ENCODE measurements around the gene PECR.

The PECR gene

GRCh38 chr2:216104691-216105090, 23.1 kb upstream of the PECR start:
- Histone ChIP-seq H3K4me3 (ENCODE audit: insufficient read length, low read depth) (no peak overlapping the region), H3K27me3 (ENCODE audit: insufficient read depth, insufficient read length) (no peaks in the 10 kb centered on the region), H3K36me3 (ENCODE audit: insufficient read depth, insufficient read length, low read length) (peaks cover 5% of the 10 kb centered on the region), H3K9me3 (ENCODE audit: insufficient read depth, low read length) (no peaks in the 10 kb centered on the region), H3K4me1 (ENCODE audit: insufficient read depth, insufficient read length) (peaks cover 3% of the 10 kb centered on the region), H3K9ac (ENCODE audit: insufficient read length, low read depth) (no peak overlapping the region)
- no peak for DNase-seq (ENCODE audit: low read depth, low spot score)
- TF ChIP-seq YY1 (IDR thresholded peaks at IDR 0.05; ENCODE audit: insufficient read depth, insufficient read length), result no peak
- no peak for TF ChIP-seq ZNF274 (IDR thresholded peaks at IDR 0.05; ENCODE audit: low read depth, low read length)
- TF ChIP-seq SUZ12 (IDR thresholded peaks at IDR 0.05; ENCODE audit: extremely low read depth, insufficient read depth, insufficient read length), result no peak

DNA sequence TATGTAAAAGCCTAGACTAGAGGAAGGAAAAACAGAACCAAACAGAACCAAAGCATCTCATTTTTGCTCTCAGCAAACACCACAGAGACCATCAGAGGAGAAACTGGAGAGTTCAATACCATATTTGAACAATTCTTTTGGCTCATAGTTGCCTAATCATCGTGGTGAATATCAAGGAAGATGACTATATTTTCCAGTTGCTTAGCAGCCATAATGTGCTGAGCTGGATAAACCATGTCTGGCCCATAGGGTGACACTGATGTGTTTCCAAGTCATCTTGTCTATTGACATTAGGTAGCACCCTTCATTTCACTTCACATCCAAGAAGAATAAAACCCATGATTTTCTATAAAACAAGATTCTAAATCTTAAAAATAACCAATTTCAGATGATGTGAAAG, 21.6 kb upstream of the PECR start:
- no peak overlapping the region for H3K4me3 ChIP-seq (ENCODE audit: insufficient read length, low read depth)
- H3K9me3 ChIP-seq (ENCODE audit: insufficient read depth, low read length), result no peaks in the 10 kb centered on the region
- H3K9ac ChIP-seq (ENCODE audit: insufficient read length, low read depth), result no peak overlapping the region
- H3K36me3 ChIP-seq (ENCODE audit: insufficient read depth, insufficient read length, low read length), result peaks cover 10% of the 10 kb centered on the region
- H3K4me1 ChIP-seq (ENCODE audit: insufficient read depth, insufficient read length), result peaks cover 1% of the 10 kb centered on the region
- no peaks in the 10 kb centered on the region for H3K27me3 ChIP-seq (ENCODE audit: insufficient read depth, insufficient read length)
- no peak for TF ChIP-seq ZNF274 (IDR thresholded peaks at IDR 0.05; ENCODE audit: low read depth, low read length)
- TF ChIP-seq YY1 (IDR thresholded peaks at IDR 0.05; ENCODE audit: insufficient read depth, insufficient read length), result no peak
- no peak for TF ChIP-seq SUZ12 (IDR thresholded peaks at IDR 0.05; ENCODE audit: extremely low read depth, insufficient read depth, insufficient read length)
- DNase-seq (ENCODE audit: low read depth, low spot score), result no peak

- no peak for DNase-seq (ENCODE audit: low read depth, low spot score)
- Histone ChIP-seq H3K9me3 (ENCODE audit: insufficient read depth, low read length) (no peaks in the 10 kb centered on the region), H3K9ac (ENCODE audit: insufficient read length, low read depth) (no peak overlapping the region), H3K27me3 (ENCODE audit: insufficient read depth, insufficient read length) (no peaks in the 10 kb centered on the region), H3K36me3 (ENCODE audit: insufficient read depth, insufficient read length, low read length) (peaks cover 12% of the 10 kb centered on the region), H3K4me1 (ENCODE audit: insufficient read depth, insufficient read length) (no peaks in the 10 kb centered on the region), H3K4me3 (ENCODE audit: insufficient read length, low read depth) (no peak overlapping the region)
- TF ChIP-seq SUZ12 (IDR thresholded peaks at IDR 0.05; ENCODE audit: extremely low read depth, insufficient read depth, insufficient read length) (no peak), ZNF274 (IDR thresholded peaks at IDR 0.05; ENCODE audit: low read depth, low read length) (no peak), YY1 (IDR thresholded peaks at IDR 0.05; ENCODE audit: insufficient read depth, insufficient read length) (no peak)
Measured at GRCh38 chr2:216101109-216101508, 19.5 kb upstream of the PECR start.

DNA sequence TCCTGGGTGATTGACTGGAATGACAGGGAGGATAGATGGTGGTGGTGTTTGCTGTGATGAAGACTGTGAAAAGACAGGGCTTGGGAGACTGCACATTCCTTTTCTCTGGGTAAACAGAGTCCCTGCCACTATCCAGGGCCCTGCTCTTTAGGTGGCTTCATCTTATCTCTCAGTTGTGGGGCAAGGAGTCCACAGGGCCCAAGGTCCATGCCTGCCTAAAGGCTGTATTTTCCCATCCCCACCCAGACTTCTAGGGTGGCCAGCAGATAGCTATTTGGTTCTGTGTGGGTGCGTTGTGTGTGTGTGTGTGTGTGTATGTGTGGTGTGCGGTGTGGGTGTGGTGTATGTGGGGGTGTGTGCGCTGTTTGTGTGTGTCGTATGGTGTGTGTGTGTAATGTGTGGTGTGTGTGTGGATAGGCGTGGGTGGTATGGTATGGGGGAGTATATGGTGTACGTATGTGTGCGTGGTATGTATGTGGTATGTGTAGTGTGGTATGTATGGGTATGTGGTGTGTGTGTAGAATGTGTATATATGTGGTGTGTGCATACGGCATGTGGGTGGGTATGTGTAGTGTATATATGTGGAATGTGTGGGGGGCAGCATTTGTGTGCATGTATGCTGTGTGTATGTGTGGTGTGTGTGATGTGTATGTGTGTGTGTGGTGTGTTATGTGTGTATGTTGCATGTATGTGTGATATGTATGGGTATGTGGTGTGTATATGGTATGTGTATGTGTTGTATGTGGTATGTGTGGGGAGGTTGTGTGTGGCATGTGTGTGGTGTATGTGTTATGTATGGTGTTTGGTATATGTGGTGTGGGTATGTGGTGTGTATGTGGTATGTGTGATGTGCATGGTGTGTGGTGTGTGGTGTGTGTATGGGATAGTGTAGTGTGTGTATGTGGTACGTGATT, 17.1 kb upstream of the PECR start:
- Histone ChIP-seq H3K9ac (ENCODE audit: insufficient read length, low read depth) (no peak overlapping the region), H3K27me3 (ENCODE audit: insufficient read depth, insufficient read length) (no peaks in the 10 kb centered on the region), H3K9me3 (ENCODE audit: insufficient read depth, low read length) (no peaks in the 10 kb centered on the region), H3K36me3 (ENCODE audit: insufficient read depth, insufficient read length, low read length) (peaks cover 13% of the 10 kb centered on the region), H3K4me1 (ENCODE audit: insufficient read depth, insufficient read length) (no peaks in the 10 kb centered on the region), H3K4me3 (ENCODE audit: insufficient read length, low read depth) (no peak overlapping the region)
- no peak for DNase-seq (ENCODE audit: low read depth, low spot score)
- TF ChIP-seq YY1 (IDR thresholded peaks at IDR 0.05; ENCODE audit: insufficient read depth, insufficient read length) (no peak), ZNF274 (IDR thresholded peaks at IDR 0.05; ENCODE audit: low read depth, low read length) (no peak), SUZ12 (IDR thresholded peaks at IDR 0.05; ENCODE audit: extremely low read depth, insufficient read depth, insufficient read length) (no peak)

DNA sequence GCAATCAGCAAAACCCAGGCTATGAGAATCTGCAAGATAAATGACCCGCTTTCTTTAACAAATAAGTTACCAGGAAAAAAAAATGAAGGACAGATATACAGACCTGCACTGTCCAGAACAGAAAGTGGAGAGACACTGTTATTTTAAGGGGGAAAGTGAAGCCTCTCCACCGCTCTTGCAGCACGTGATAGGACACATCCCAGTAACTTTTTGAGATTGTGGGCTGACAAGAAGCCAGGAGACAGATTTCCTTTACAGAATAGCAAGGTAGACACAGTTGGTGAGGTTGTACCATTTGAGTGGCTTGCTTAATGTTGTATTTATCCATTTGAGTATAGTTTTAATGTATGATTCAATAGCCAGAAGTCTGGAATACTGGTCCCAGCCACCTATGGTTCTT, 13.1 kb upstream of the PECR start:
- Histone ChIP-seq H3K4me1 (ENCODE audit: insufficient read depth, insufficient read length) (no peaks in the 10 kb centered on the region), H3K27me3 (ENCODE audit: insufficient read depth, insufficient read length) (no peaks in the 10 kb centered on the region), H3K9ac (ENCODE audit: insufficient read length, low read depth) (no peak overlapping the region), H3K4me3 (ENCODE audit: insufficient read length, low read depth) (no peak overlapping the region), H3K9me3 (ENCODE audit: insufficient read depth, low read length) (no peaks in the 10 kb centered on the region), H3K36me3 (ENCODE audit: insufficient read depth, insufficient read length, low read length) (peaks cover 8% of the 10 kb centered on the region)
- no peak for DNase-seq (ENCODE audit: low read depth, low spot score)
- no peak for TF ChIP-seq SUZ12 (IDR thresholded peaks at IDR 0.05; ENCODE audit: extremely low read depth, insufficient read depth, insufficient read length)
- TF ChIP-seq YY1 (IDR thresholded peaks at IDR 0.05; ENCODE audit: insufficient read depth, insufficient read length), result no peak
- TF ChIP-seq ZNF274 (IDR thresholded peaks at IDR 0.05; ENCODE audit: low read depth, low read length), result no peak

DNA sequence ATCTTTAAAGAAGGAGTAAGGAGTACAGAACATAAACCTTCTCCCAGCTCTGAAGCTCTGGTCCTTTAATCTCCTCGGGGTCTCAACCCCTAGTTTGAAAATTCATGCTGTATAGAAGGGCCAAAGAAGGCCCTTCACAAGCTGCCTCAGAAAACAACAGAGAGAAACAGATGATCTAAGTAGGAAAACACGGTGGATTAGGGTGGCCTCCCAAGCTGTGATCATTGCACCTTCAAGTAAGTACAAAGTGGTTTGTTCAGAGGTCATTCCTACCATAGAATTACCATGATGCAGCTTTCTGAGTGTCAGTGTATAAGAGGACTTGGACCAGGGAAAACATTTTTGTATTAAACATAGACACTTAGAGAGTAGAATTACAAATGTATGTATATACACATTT, 11.0 kb upstream of the PECR start:
- Histone ChIP-seq H3K36me3 (ENCODE audit: insufficient read depth, insufficient read length, low read length) (peaks cover 3% of the 10 kb centered on the region), H3K27me3 (ENCODE audit: insufficient read depth, insufficient read length) (no peaks in the 10 kb centered on the region), H3K4me1 (ENCODE audit: insufficient read depth, insufficient read length) (no peaks in the 10 kb centered on the region), H3K4me3 (ENCODE audit: insufficient read length, low read depth) (no peak overlapping the region), H3K9me3 (ENCODE audit: insufficient read depth, low read length) (no peaks in the 10 kb centered on the region), H3K9ac (ENCODE audit: insufficient read length, low read depth) (no peak overlapping the region)
- no peak for TF ChIP-seq YY1 (IDR thresholded peaks at IDR 0.05; ENCODE audit: insufficient read depth, insufficient read length)
- TF ChIP-seq ZNF274 (IDR thresholded peaks at IDR 0.05; ENCODE audit: low read depth, low read length), result no peak
- no peak for TF ChIP-seq SUZ12 (IDR thresholded peaks at IDR 0.05; ENCODE audit: extremely low read depth, insufficient read depth, insufficient read length)
- no peak for DNase-seq (ENCODE audit: low read depth, low spot score)

GRCh38 chr2:216090369-216090786, 8.8 kb upstream of the PECR start:
- no peaks in the 10 kb centered on the region for H3K9me3 ChIP-seq (ENCODE audit: insufficient read depth, low read length)
- H3K27me3 ChIP-seq (ENCODE audit: insufficient read depth, insufficient read length), result no peaks in the 10 kb centered on the region
- no peak overlapping the region for H3K4me3 ChIP-seq (ENCODE audit: insufficient read length, low read depth)
- no peak for DNase-seq (ENCODE audit: low read depth, low spot score)
- no peaks in the 10 kb centered on the region for H3K36me3 ChIP-seq (ENCODE audit: insufficient read depth, insufficient read length, low read length)
- no peaks in the 10 kb centered on the region for H3K4me1 ChIP-seq (ENCODE audit: insufficient read depth, insufficient read length)
- no peak for TF ChIP-seq SUZ12 (IDR thresholded peaks at IDR 0.05; ENCODE audit: extremely low read depth, insufficient read depth, insufficient read length)
- TF ChIP-seq ZNF274 (IDR thresholded peaks at IDR 0.05; ENCODE audit: low read depth, low read length), result no peak
- TF ChIP-seq YY1 (IDR thresholded peaks at IDR 0.05; ENCODE audit: insufficient read depth, insufficient read length), result no peak
- H3K9ac ChIP-seq (ENCODE audit: insufficient read length, low read depth), result no peak overlapping the region
